A172 (cell line): ENCODE data around the gene PTGES3. TPM values are rescaled to one million over a fixed set of nuclear protein-coding genes. Genes with fewer than 3 reads are reported as not detected.
A peak's percentile ranks its signal among the peaks of the same experiment; 100 is the strongest.
"Not testable (repeated sequence)": the region's sequence is repeated elsewhere in the genome, so short reads cannot be mapped to it uniquely, and the experiment has no call there.

Experiments used
- DNase-seq: peaks from one replicate; pipeline ENCODE4 v3.0.0-alpha.2; 2015; ENCODE audit warnings: low spot score
- total RNA-seq: library from RNA; depleted of rRNA; stranded (reverse); fragments of >200 nt; shearing (Covaris generic); gene quantifications from 2 replicates; pipeline ENCODE4 v1.2.3, GENCODE V29; 2014

PTGES3 gene
- total RNA-seq, 1 experiment from 2014 or later, result 222 TPM

- no peak for DNase-seq
Measured at GRCh38 chr12:56657416-56658379, 30.4 kb downstream of the PTGES3 start.

- DNase-seq, result not testable (repeated sequence)
Measured at GRCh38 chr12:56653781-56654180, 34.3 kb downstream of the PTGES3 start.

GRCh38 chr12:56648023-56648422, 40.1 kb downstream of the PTGES3 start:
- DNase-seq, result not testable (repeated sequence)

- peak; percentile 99 for DNase-seq
Measured at GRCh38 chr12:56645717-56646446, 42.2 kb downstream of the PTGES3 start, which contains the start of gene ATP5F1B. TSS of gene ATP5F1B (minus strand) at chr12:56645984. CDS start at chr12:56645963, 21 bp downstream.

- DNase-seq, result no peak
Measured at GRCh38 chr12:56645201-56645716, 42.8 kb downstream of the PTGES3 start.

- peak; percentile 26 for DNase-seq
Measured at GRCh38 chr12:56644654-56645053, 43.4 kb downstream of the PTGES3 start.

- no peak for DNase-seq
Measured at GRCh38 chr12:56641219-56641618, 46.9 kb downstream of the PTGES3 start.

- no peak for DNase-seq
Measured at GRCh38 chr12:56637621-56638020, 50.5 kb downstream of the PTGES3 start.

- DNase-seq, result peak; percentile 99
Measured at GRCh38 chr12:56636675-56637540, 51.2 kb downstream of the PTGES3 start.

GRCh38 chr12:56635806-56636674, 52.0 kb downstream of the PTGES3 start:
- DNase-seq, result peak; percentile 84

- peak; percentile 78 for DNase-seq
Measured at GRCh38 chr12:56634837-56635791, 53.0 kb downstream of the PTGES3 start.

GRCh38 chr12:56634242-56634836, 53.7 kb downstream of the PTGES3 start:
- peak; percentile 28 for DNase-seq

GRCh38 chr12:56633468-56634241, 54.4 kb downstream of the PTGES3 start:
- no peak for DNase-seq

GRCh38 chr12:56632701-56633467, 55.2 kb downstream of the PTGES3 start:
- no peak for DNase-seq

GRCh38 chr12:56631790-56632700, 56.0 kb downstream of the PTGES3 start:
- DNase-seq, result peak; percentile 17

GRCh38 chr12:56630180-56630632, 57.9 kb downstream of the PTGES3 start, which contains the start of gene BAZ2A:
TSS of gene BAZ2A (minus strand) at chr12:56630326. CDS start at chr12:56617530, 12,796 bp downstream.
- DNase-seq, result peak; percentile 61
